Ovary (tissue), 3 donors: ENCODE measurements around the gene ANXA9.

Experiments used
- CTCF ChIP-seq, 3 donors: fragments of 450-650 bp in 2 of 3; fragments of 200-600 bp in 1 of 3; IDR thresholded peaks; one replicate each; pipeline versions ENCODE4 v1.5.1 to v1.8.0; 2016 to 2022; ENCODE audit warnings: antibody characterized with exemption in 3 of 3, mild to moderate bottlenecking in 1 of 3
- EP300 ChIP-seq: sonication (generic); formaldehyde crosslinking; IDR thresholded peaks from one replicate; pipeline ENCODE4 v1.6.1; 2017; ENCODE audit warnings: antibody characterized with exemption
- donor health status: DM: no; HTN: no; CAD: no.

GRCh38 chr1:151039521-151039920 lies 57.4 kb downstream of the ANXA9 start:
- TF ChIP-seq EP300 (no peak), CTCF (IDR thresholded peaks at IDR 0.05) (no peak)
